Measurements from ENCODE around the gene CDC40.

The CDC40 gene

DNA sequence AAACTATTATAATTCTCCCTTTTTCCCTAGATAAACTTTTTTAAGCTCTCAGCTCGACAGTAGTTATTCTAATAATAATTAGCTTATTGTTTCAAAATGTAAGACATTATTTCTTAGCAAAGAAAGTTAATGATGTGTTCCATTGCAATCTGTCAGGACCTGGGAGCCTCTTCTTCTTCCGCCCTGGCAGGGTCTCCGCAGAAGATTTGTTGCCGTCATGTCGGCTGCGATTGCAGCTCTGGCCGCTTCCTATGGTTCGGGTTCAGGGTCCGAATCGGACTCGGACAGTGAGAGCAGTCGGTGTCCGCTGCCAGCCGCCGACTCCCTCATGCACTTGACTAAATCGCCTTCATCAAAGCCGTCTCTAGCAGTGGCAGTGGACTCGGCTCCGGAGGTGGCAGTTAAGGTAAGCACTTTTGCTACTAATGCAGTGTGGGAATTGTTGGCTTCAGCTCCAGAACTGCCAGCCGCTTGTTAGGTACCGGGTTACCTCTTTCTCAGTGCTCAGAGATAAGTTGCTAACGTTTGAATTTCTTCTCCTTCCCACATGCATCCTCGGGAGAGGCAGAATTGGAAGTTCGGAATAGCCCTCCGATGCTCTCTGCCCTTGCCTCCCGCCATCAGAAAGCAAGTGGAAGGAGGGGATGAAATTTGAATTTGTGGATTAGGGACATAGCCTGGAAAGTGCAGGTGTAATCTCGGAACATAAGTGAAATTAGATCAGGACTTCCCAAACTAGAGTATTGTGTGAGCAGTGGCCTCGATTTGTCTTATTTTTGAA is at the start of gene CDC40:
Gene CDC40, plus strand, starts transcription at position 200 of the 781 bp plus-strand sequence. Its CDS starts 18 bp downstream, at position 218.
- peak; percentile 41 for DNase-seq (ENCODE audit: low read depth)

- DNase-seq (ENCODE audit: low read depth): no peak
These were observed 42.0 kb upstream of the CDC40 start for GRCh38 chr6:110137924-110138887.

DNA sequence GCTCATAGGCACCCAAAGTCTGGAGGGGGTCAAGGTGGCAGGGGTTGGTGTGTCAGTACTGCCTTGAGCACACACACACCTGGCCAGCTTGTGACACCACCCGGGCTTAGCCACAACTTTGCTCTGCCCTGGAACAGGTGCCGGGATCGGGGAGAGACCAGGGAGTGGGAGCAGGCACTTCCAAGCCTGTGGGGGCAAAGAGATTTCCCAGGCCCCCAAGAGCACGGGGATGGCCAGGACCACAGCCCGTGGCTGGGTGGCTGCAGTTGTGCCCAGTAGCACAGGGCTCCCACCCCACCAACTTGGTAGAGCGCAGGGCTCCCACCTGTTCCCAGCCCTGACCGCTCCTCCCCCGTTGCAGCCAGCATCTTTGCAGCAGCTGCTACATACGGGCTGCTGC is 41.2 kb upstream of the CDC40 start:
- no peak for DNase-seq (ENCODE audit: low read depth)

DNA sequence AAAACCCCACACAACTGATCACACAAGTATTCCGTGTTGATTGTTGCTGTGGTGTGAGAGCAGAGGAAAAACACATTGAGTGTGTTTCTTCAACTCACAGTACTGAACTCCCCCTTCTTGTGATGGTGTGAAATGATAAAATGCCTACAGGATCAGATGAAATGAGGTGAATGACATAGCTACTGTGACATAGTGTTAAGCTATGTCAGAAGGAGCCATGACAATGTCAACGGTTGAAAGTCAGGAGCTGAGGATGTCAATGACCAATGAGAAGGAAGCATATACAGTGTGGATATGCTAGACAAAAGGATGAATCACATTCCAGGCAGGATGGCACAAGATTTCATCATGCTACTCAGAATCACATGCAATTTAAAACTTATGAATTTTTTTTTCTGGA is 39.6 kb upstream of the CDC40 start:
- no peak for DNase-seq (ENCODE audit: low read depth)

GRCh38 chr6:110147870-110148269 is 32.4 kb upstream of the CDC40 start:
- no peak for DNase-seq (ENCODE audit: low read depth)

DNA sequence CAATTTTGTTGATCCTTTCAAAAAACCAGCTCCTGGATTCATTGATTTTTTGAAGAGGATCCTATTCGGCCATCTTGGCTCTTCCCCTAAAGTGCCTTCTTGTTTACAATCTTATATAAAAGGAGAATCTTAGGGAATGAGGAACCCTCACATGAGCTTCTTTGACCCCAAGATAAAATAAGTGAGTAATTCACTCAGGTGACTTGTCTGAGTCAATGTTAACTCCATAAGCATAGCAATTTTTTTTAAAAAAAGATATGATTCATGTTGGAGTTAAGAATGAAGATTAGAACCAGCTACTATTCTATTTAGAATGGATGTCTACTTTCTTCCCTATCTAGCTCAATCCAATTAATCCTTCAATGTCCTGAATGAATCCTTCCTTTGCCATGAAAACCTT is 21.7 kb upstream of the CDC40 start:
- DNase-seq (ENCODE audit: low read depth): no peak

GRCh38 chr6:110170081-110170480 is 10.1 kb upstream of the CDC40 start:
- no peak for DNase-seq (ENCODE audit: low read depth)

DNA sequence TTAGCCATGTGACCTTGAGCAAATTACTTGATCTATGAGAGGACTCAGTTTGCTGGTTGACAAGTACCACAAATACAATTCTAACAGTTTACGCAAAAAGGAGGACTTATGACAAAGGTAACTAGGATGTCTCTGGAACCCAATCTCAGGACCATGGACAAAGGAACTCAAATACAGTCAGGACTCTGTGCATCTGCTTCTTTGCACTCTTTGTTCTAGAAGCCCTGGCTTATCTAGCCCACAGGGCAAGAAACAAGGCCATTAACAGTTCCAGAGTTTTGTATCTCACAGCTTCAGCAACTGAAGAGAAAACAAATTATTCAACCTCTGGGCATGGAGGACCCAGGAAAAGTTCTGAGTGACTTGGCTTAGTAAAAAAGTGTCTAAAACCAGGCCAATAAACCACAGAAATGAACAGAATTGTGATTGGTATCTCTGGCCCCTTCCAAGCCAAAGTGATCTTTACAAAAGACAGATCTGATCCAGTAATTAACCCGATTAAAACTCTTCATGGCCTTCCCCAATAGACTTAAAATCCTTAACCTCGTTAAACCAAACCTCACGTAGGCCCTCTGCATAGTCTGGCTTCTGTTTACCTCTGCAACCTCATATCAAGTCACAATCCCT is 6.6 kb upstream of the CDC40 start:
- DNase-seq (ENCODE audit: low read depth): no peak

GRCh38 chr6:110178626-110179405 is 1.4 kb upstream of the CDC40 start:
- DNase-seq (ENCODE audit: low read depth): peak; percentile 34

DNA sequence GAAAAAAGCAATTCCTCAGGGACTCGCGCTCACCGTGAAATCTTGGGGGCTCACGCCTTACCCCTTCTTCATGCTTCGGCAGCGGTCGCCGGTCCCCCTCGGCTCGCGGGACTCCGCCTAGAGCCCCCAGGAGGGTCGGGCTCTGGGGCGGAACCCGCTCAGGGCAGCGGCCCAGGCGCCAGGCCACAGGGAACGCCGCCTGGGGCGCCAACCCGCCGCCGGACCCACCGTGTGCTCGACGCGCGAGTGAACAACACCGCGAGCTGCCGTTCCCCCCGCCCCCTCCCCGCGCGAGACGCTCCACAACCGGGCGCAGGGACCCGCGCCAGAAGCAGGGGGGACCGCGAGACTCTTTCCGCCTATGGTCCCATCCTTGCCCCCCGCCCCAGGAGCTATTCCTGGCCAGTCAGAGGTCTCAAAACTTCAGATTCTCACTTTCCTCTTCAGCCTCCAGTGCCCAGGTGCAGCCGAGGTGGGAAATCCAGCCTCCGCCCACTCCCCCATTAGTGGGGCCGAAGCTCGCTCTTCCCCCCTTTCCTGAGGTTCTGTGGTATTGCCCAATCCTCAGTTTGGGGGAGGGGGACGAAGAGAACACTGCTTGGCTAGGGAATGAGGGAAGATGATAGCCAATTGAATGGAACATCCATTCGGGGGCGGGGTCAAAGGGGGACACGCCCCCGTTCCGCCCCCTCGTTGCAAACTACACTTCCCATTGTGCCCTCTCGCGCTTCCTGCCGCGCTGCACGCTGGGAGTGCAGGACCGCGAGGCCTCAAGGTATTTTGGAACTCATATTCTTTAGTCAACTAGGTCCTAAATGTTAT is 610 bp upstream of the CDC40 start, which contains the start of gene WASF1:
Gene WASF1, minus strand, starts transcription at position 265 of the 822 bp plus-strand sequence. CDS start 52,069 bp downstream, outside the sequence.
- peak; percentile 89 for DNase-seq (ENCODE audit: low read depth)

DNA sequence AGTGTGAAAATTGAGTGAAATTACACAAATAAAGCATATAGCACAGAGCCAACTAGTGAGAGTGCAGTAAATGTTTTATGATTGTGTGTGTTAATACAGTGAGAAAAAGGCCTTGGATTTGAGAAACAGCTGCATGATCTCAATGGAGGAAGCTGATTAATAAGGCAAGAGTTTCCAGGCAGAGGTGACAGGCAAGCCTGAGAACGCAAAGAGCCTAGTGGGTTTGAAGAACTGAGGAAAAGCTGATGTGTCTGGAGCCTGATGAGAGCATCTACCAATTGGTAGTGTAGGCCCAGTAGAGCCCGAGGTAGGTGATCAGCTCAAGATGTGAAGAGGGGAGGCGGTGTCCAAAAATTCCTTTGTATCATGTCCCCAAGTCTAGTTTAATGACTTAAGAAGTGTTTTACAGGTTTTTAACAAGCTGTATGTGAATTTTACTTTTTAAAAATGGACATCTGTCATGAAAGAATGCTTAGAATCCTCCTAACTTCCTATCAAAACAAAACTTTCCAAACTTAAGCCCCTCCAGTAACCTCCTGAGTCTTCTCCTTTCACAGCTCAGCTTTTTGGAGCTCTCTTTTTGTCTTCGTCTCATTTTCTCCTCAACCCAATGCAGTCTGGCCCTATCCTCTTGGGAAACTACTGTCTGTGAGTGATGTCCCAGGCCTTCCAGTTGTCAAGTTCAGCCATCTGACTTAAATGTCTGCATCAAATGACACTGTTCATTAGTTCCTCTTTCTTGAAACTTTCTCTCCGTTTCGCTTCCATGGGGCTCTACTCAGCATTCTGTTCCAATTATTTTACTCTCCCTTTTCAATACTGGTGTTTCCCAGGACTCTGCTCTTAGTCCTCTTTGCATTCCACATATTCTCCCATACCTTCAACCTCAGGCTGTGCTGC is 1.2 kb downstream of the CDC40 start:
- DNase-seq (ENCODE audit: low read depth): no peak

DNA sequence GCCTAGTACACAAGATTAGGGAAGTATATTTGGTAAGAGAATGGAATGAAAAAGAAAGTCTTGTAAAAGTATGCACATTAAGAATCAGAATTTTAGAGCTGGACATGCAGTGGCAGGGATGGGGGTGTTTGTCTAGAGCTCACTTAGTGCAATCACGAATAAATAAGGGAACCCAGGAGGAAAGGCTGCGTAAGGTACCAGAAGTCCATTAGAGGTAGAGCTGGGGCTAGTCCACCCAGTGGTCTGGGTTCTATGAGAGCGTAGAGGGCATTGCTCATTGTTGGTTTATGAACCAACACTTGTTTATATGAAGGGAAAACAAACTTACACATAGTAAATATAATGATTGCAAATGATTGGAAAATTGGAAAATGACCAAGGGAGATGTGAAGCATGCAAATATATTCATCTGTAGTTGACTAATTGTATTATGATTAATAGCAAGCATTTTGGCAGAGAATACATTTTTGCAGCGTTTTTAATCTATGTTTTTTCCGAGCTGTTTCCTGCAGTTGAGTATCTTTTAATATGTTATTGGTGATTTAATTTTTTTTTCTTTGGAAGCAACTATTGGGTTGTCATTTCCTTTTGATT is 3.2 kb downstream of the CDC40 start:
- no peak for DNase-seq (ENCODE audit: low read depth)

DNA sequence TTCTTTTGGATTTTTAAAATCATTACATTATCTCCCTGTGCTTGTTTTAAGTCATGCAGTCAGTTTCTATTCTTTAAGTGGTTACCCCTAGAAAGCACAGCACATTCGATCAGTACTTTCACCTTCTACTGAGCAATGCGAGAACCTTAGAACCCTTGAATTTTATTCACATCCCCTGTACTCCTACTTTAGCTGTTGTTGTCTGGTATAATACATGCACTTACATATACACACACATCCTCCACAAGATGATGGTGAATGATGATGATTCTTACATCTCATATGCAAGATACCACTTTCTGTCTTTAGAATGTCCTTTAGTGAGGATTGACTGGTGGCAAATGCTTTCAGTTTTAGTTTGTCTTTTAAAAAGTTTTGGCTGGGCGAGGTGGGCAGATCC is 5.7 kb downstream of the CDC40 start:
- DNase-seq (ENCODE audit: low read depth): no peak

DNA sequence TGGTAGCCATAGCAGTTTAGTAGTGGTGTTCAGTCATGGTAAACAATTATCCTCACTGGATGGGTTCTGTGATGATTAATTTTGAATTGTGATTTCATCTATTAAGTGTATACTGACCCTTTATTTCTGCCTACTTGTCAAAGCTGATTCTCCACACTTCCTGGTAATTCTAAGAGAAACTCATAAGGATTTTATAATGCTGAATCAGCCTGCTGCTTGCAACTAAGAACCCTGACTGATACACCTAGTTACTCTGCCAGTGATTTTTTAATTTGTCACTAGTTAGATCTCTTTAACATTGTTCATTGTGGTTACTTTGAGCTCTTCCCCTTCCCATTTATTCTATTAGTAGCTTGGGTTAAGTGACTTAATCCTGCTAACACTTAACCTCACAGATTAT is 8.6 kb downstream of the CDC40 start:
- no peak for DNase-seq (ENCODE audit: low read depth)

GRCh38 chr6:110190726-110191125 is 10.5 kb downstream of the CDC40 start:
- DNase-seq (ENCODE audit: low read depth): no peak

- no peak for DNase-seq (ENCODE audit: low read depth)
These were observed 11.2 kb downstream of the CDC40 start for GRCh38 chr6:110191477-110191876.

DNA sequence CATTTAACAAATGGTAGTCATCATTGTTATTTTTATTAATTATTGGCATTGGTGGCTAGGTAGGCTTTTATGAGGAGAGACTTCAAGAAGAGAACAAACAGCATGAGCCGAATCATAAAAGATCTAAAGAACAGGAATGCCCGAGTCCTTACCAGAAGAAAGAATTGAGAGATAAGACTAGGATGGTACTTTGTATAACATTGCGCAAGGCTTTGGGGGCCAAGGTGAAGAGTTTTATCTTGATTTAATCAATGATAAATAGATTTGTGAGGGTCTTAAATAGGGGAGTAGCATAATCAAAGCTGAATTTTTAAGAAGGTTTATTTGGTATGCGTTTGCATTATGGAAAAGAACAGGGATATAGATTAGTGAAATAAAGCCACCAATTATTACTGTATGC is 15.4 kb downstream of the CDC40 start:
- DNase-seq (ENCODE audit: low read depth): no peak

GRCh38 chr6:110196874-110197273 is 16.6 kb downstream of the CDC40 start:
- no peak for DNase-seq (ENCODE audit: low read depth)

DNA sequence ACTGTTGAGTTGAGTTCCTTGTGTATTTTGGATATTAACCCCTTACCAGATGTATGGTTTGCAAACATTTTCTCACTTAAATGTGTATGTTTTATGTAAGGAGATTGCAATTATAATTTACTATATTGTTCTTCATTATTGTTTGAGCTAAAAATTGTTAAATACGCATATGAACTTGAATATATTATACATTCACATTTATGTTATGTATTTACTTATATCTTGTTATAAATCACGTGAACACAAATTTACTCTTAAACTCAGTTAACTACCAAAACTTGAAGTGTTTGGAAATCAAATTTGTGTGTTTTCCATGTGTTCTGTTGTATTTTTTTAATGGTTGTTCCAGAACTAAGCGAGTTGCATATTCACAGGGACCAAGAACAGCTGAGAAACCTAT is 18.3 kb downstream of the CDC40 start:
- no peak for DNase-seq (ENCODE audit: low read depth)

All from activated T-cell treated with anti-CD3 and anti-CD28 coated beads for 24 hours (primary cell).